Stimulated activated naive CD8-positive, alpha-beta T cell treated with anti-CD3 and anti-CD28 coated beads, Interleukin-15, amount 100 ng/mL, for 72 hours (primary cell): Measurements from ENCODE around the gene PLPP1.
"Not testable (repeated sequence)": the region's sequence is repeated elsewhere in the genome, so short reads cannot be mapped to it uniquely, and the experiment has no call there.

Experiments used
- ATAC-seq: fragments of 150-1000 bp; cut with Tn5 transposase; 2 replicates; pipeline ENCODE4 v1.10.0; 2021; ENCODE audit warnings: mild to moderate bottlenecking, moderate library complexity
- DNase-seq, 2 donors: peaks; one replicate each; pipeline ENCODE4 v3.0.0; 2021 to 2022
- H3K27ac Mint-ChIP-seq, 2 donors: one replicate each; pipeline ENCODE4 v1.8.0; 2022; ENCODE audit warnings: mild to moderate bottlenecking in 2 of 2, mixed read lengths in 2 of 2, moderate library complexity in 2 of 2
- H3K27me3 Mint-ChIP-seq: one replicate; pipeline ENCODE4 v1.8.0; 2022; ENCODE audit warnings: mixed read lengths
- H3K4me1 Mint-ChIP-seq: one replicate; pipeline ENCODE4 v1.8.0; 2022; ENCODE audit warnings: mild to moderate bottlenecking, mixed read lengths
- H3K4me3 Mint-ChIP-seq, 2 donors: one replicate each; pipeline ENCODE4 v1.8.0; 2022; ENCODE audit warnings: mild to moderate bottlenecking in 2 of 2, mixed read lengths in 2 of 2, moderate library complexity in 1 of 2
- H3K9me3 Mint-ChIP-seq, 2 donors: one replicate each; pipeline ENCODE4 v1.8.0; 2022; ENCODE audit warnings: mixed read lengths in 2 of 2

PLPP1 gene

DNA sequence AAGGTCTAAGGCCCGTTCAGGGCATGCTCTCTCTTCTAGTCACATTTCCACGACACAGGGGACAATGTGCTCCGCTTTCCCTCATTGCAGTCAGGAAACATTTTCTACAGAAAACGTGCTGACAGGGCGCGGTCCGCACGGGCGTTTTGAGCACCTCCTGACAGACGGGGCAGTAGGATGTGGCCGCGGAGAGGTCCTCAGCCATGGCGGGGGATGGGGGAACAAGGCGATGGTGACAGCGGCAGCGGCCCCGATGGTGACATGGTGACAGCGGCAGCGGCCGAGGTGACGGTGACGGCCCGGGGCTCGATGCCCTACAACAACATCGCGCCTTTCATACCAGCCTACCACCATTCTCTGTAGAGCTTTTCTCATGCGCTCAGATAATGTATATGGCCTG, 4.1 kb downstream of the PLPP1 start:
- ATAC-seq (no peak), DNase-seq (no peak)
- Mint-ChIP-seq H3K4me1 (peaks cover 36% of the 10 kb centered on the region), H3K27ac (no peak overlapping the region), H3K4me3 (peak overlapping the region in 1 of 2 donors; percentile 26), H3K9me3 (no peaks in the 10 kb centered on the region), H3K27me3 (no peaks in the 10 kb centered on the region)

DNA sequence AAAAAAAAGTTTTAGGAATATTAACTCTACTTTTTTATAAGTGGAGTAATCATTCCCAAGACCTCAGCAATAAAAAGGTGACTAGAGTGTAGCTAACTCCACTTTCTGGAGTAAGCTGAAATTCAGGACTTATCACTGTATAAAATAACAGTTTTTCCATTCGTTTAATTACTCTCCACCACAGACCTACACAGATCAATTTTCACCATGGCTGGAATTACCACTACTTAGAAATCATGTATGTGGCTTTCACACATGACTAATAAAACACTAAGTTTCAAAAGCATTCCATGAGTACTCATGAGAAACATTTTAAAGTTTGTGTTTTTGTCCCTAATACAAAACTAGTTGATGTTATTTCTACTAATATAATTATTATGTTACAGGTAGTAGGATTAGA, 9.9 kb downstream of the PLPP1 start:
- DNase-seq = no peak
- Mint-ChIP-seq H3K4me1 (peaks cover 23% of the 10 kb centered on the region), H3K4me3 (no peak overlapping the region), H3K9me3 (no peaks in the 10 kb centered on the region), H3K27me3 (no peaks in the 10 kb centered on the region), H3K27ac (no peak overlapping the region)
- peak; percentile 87 for ATAC-seq

DNA sequence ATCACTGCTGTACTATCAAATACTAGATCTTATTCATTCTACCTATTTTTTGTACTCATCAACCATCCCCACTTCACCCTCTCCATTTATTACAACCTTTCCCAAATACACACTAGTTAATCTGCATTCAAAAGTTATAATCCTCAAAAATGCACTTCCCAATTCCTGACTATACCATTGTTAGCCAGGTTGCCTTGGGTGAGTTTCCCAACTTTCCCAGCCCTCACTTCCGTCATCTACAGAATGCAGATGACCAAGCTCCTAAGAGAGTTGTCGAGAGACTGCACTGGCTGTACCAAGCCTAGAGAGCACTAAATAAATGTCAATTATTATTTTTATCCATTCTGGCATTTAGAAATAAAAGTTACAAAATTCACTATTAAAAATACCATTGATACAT, 11.5 kb downstream of the PLPP1 start:
- H3K27ac Mint-ChIP-seq = no peak overlapping the region
- no peak for DNase-seq

DNA sequence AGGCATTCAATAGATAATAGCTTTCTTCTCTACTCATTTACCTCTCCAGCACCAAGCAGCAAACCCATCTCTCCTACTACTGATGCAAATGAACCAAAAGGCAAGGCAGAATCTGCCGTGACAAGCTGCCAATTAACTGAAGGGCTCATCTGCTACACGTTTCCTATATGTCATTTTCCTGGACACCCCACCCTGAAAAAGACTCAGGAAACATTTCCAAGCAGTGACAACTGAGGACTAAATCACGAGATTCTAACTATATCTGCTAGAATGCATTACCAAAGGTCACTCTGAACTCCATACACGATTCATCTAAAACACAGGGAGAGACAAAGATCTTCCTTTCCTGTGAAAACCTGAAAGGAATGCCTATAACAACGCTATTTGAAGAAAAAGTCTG, 12.9 kb downstream of the PLPP1 start:
- H3K27ac Mint-ChIP-seq = no peak overlapping the region
- no peak overlapping the region for H3K4me3 Mint-ChIP-seq
- DNase-seq = no peak
- peaks cover 28% of the 10 kb centered on the region for H3K4me1 Mint-ChIP-seq
- no peaks in the 10 kb centered on the region for H3K27me3 Mint-ChIP-seq
- no peaks in the 10 kb centered on the region for H3K9me3 Mint-ChIP-seq
- no peak for ATAC-seq

More for the DNA sequence above, 11.5 kb downstream of the PLPP1 start:
- no peak for ATAC-seq
- H3K4me1 Mint-ChIP-seq = peaks cover 28% of the 10 kb centered on the region
- H3K27me3 Mint-ChIP-seq = no peaks in the 10 kb centered on the region
- H3K4me3 Mint-ChIP-seq = no peak overlapping the region
- no peaks in the 10 kb centered on the region for H3K9me3 Mint-ChIP-seq

DNA sequence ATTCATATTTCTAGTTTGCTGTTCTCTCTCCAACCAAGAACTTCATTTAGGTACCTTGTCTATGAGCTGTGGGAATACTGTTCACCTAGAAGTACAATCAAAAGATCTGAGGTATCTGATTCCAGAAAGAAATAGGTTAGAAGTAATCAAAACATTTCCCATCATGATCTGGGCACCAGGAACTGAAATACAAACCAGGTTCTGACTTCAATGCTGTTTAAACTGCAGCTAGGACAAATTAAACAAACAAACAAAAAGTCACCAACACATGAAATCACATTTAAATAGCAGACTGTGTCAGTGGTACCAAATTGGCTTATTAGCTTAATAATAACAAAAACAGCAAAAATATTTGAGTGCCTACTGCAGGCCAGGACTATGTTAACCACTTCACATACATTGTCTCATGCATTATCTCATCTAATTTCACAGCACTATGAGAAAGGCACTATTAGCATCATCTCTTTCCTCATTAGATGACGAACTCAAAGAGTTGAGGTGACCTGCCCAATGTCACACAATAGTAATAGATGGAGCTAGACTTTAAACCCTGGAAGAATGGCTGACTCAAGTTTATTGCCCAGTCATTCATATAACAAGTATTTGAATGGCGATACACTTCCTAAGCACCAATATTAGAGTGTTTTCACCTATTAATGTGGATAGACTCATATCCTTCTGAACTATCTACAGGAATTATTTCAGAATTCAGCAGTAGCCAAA, 14.5 kb downstream of the PLPP1 start:
- no peak overlapping the region for H3K4me3 Mint-ChIP-seq
- no peak overlapping the region for H3K27ac Mint-ChIP-seq
- no peaks in the 10 kb centered on the region for H3K27me3 Mint-ChIP-seq
- H3K9me3 Mint-ChIP-seq = no peaks in the 10 kb centered on the region
- DNase-seq (no peak), ATAC-seq (no peak)
- peaks cover 33% of the 10 kb centered on the region for H3K4me1 Mint-ChIP-seq

DNA sequence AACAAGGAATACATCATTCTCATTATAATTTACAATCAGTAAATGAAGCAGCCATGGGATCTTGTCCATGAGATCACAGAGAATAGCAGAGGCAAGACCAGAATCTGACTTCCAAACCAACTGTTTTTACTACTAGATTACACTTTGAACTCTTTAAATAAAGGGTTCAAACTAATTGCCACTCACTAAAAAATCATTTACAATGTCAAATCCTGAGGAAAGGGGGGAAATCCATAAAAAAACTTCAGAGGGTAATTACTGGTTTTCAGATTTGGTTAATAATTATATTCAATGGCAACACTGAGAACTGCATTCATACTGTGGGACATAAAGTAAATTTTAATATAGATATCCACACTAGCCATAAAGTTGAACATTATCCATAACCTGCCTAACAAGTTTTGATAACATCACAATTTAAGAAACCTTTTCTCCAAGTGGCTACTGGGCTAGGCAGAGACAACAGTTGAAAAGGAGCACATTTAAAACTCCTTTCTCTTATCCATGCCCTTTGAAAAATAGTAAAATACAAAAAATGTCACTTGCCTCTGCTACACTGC, 15.9 kb downstream of the PLPP1 start:
- no peaks in the 10 kb centered on the region for H3K27me3 Mint-ChIP-seq
- H3K27ac Mint-ChIP-seq = no peak overlapping the region
- no peaks in the 10 kb centered on the region for H3K9me3 Mint-ChIP-seq
- DNase-seq (no peak), ATAC-seq (no peak)
- peaks cover 20% of the 10 kb centered on the region for H3K4me1 Mint-ChIP-seq
- H3K4me3 Mint-ChIP-seq = no peak overlapping the region

DNA sequence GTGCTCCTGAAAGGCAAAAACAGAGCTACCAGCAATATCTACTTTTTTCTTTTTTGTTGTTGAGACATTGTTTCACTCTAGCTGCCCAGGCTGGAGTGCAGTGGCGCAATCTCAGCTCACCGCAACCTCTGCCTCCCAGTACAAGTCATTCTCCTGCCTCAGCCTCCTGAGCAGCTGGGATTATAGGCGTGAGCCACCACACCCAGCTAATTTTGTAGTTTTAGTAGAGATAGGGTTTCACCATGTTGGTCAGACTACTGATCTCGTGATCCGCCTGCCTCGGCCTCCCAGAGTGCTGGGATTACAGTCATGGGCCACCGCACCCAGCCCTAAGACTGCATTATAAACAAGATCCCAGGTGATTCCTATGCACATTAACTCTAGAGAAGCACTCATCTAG, 17.0 kb downstream of the PLPP1 start:
- no peak overlapping the region for H3K27ac Mint-ChIP-seq
- no peak for ATAC-seq

DNA sequence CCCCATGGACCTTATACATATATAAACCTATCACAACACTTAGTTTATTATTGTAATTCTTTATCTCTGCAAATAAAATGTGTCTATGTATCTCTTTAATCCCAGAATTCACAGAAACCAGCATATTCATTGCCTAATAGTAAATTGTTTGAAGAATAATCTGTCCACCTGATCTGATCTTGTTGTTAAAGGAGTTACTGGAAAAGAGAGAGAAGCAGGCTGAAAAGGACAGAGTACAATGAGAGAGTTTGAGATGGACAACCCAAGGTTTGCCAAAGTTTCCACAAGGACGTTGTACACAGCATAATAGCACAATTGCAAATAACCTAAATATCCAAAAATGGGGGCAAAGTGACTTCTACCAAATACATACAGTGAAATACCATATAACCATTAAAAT, 23.8 kb downstream of the PLPP1 start:
- Mint-ChIP-seq H3K27me3 (no peaks in the 10 kb centered on the region), H3K27ac (no peak overlapping the region), H3K9me3 (no peaks in the 10 kb centered on the region), H3K4me3 (no peak overlapping the region), H3K4me1 (peaks cover 27% of the 10 kb centered on the region)
- ATAC-seq (no peak), DNase-seq (no peak)

More for the DNA sequence above, 17.0 kb downstream of the PLPP1 start:
- peaks cover 15% of the 10 kb centered on the region for H3K4me1 Mint-ChIP-seq
- no peak overlapping the region for H3K4me3 Mint-ChIP-seq
- no peak for DNase-seq
- H3K9me3 Mint-ChIP-seq = no peaks in the 10 kb centered on the region
- H3K27me3 Mint-ChIP-seq = no peaks in the 10 kb centered on the region

DNA sequence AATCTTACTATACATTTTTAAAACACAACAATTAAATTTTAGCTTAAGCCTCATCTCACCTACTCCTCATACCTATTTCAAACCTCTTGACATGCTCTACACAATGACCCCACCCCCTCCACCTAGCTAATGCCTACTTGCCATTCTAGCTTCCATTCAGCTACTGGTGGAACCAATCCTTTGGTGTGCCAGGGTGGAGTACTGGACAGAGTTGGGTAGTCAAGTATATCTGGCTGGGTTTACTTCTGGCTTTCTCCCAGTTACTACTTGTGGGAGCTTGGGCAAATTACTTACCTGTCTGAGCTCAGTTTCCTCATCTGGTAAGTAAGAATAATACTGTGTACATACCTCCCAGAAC, 24.3 kb downstream of the PLPP1 start:
- Mint-ChIP-seq H3K4me3 (no peak overlapping the region), H3K27me3 (no peaks in the 10 kb centered on the region), H3K27ac (no peak overlapping the region), H3K9me3 (no peaks in the 10 kb centered on the region), H3K4me1 (peaks cover 27% of the 10 kb centered on the region)
- no peak for DNase-seq
- ATAC-seq = no peak

DNA sequence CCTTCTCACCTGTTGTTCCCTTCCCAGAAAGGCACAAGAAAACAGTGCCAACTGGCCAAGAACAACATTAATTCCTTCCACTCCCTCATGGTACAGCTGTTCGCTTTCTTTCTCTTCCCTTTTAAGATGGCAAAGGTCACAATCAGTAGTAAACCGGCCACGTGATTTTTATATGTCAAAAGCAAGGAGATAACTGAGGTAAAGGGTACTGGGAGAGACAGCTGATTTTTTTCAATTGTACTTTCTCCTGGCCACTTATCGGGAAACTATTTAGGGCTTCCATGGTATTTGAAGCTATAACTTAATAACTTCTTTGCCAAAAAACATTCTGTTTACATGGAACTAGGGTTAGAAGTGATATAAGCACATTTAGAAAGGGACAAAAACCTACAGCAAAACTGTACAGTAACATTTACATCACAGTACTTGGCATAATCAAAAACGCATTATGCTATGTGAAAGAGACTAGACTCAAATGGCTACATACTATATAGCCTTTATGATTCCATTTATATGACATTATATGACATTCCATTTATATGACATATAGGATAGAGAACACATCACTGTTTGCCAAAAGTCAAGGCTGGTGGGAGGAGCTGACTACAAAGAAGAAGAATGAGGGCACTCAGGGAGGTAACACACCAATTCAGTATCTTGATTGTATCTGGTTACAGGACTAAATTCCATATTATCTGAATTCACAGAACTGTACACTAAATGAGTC, 24.8 kb downstream of the PLPP1 start:
- no peak overlapping the region for H3K4me3 Mint-ChIP-seq
- no peaks in the 10 kb centered on the region for H3K9me3 Mint-ChIP-seq
- no peak for DNase-seq
- H3K27me3 Mint-ChIP-seq = no peaks in the 10 kb centered on the region
- no peak overlapping the region for H3K27ac Mint-ChIP-seq
- no peak for ATAC-seq
- peaks cover 32% of the 10 kb centered on the region for H3K4me1 Mint-ChIP-seq

DNA sequence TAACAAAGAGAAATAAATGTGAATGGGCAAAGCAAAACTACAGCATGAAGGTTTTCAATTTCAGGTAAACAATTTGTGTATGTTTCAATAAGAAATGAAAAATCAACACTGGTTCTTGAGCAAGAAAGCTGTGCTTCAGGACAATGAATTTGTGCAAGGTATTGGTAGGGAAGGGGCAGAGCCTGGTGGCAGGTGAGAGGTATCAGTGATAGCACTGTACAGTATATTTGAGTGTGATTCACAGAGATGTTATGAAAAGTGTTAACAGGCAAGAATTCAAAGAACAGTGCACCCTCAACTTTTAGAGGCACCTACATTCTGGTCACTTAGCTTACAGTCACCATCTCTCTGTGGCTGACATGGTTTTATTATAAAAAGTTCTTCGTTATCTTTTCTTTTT, 25.7 kb downstream of the PLPP1 start:
- H3K27ac Mint-ChIP-seq = no peak overlapping the region
- DNase-seq = no peak
- no peak overlapping the region for H3K4me3 Mint-ChIP-seq
- ATAC-seq = no peak
- H3K4me1 Mint-ChIP-seq = peaks cover 35% of the 10 kb centered on the region
- no peaks in the 10 kb centered on the region for H3K9me3 Mint-ChIP-seq
- H3K27me3 Mint-ChIP-seq = no peaks in the 10 kb centered on the region

DNA sequence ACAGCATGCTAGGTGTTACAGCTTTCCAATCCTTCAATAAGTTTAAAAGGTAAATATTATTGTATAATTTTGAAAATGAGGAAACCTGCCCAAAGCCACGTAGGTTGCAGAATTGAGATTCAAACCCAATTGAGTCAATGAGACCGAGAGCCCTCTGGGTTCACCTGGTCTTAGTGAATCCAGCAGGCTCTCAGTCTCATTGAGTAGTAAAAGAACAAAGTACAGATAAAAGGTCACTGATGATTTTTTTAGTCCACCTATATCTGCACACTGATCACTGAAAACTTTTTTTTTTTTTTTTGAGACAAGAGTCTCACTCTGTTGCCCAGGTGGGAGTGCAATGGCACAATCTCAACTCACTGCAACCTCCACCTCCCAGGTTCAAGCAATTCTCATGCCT, 27.2 kb downstream of the PLPP1 start:
- Mint-ChIP-seq H3K4me3 (no peak overlapping the region), H3K4me1 (peaks cover 39% of the 10 kb centered on the region)
- no peak for DNase-seq

DNA sequence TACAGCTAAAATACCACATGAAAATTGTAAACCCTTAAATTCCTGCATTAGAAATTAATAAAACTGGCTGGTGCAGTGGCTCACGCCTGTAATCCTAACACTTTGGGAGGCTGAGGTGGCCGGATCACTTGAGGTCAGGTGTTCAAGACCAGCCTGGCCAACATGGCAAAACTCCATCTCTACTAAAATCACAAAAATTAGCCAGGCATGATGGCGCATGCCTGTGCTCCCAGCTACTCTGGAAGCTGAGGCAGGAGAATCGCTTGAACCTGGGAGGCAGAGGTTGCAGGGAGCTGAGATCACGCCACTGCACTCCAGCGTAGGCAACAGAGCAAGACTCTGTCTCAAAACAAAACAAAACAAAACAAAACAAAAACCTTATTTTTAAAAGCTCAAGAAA, 29.1 kb downstream of the PLPP1 start:
- H3K9me3 Mint-ChIP-seq, H3K27ac Mint-ChIP-seq, ATAC-seq, DNase-seq, H3K27me3 Mint-ChIP-seq, H3K4me3 Mint-ChIP-seq: not testable (repeated sequence)
- peaks cover 35% of the 10 kb centered on the region for H3K4me1 Mint-ChIP-seq

More for the DNA sequence above, 27.2 kb downstream of the PLPP1 start:
- no peaks in the 10 kb centered on the region for H3K27me3 Mint-ChIP-seq
- ATAC-seq = no peak
- no peak overlapping the region for H3K27ac Mint-ChIP-seq
- no peaks in the 10 kb centered on the region for H3K9me3 Mint-ChIP-seq

DNA sequence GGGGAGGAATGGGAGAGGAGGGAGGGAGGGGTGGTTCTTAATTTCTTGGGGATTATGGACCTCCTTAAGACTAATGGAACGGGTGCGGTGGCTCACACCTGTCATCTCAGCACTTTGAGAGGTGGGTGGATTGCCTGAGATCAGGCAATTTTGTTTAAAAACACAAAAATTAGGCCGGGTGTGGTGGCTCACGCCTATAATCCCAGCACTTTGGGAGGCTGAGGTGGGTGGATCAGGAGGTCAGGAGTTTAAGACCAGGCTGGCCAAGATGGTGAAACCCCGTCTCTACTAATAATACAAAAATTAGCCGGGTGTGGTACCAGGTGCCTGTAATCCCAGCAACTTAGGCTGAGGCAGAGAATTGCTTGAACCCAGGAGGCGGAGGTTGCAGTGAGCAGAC, 30.8 kb downstream of the PLPP1 start:
- not testable (repeated sequence) for ATAC-seq, H3K9me3 Mint-ChIP-seq, H3K27ac Mint-ChIP-seq, H3K27me3 Mint-ChIP-seq, DNase-seq, H3K4me3 Mint-ChIP-seq
- peaks cover 30% of the 10 kb centered on the region for H3K4me1 Mint-ChIP-seq

DNA sequence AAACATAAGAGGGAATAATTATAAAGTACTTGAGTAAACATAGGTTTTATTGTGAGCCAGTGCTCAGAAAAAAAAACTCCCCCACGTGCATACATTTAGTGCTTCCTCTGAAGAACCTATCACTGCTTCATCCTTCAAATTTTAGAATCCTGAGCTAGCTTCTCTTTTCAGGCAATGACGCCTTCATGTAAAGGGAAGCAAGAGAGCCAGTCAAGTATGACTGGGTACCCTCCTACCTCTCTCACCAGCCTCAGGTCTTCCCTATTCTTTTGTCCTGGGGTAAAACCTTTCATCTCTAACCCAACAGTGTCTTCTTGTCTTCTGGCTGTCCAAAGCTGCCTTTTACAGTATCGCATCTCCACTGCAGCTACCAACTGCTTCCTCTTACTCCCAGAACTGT, 32.0 kb downstream of the PLPP1 start:
- H3K4me1 Mint-ChIP-seq = peaks cover 41% of the 10 kb centered on the region
- no peak overlapping the region for H3K4me3 Mint-ChIP-seq
- H3K27ac Mint-ChIP-seq = no peak overlapping the region
- H3K9me3 Mint-ChIP-seq = no peaks in the 10 kb centered on the region
- DNase-seq (no peak), ATAC-seq (no peak)
- no peaks in the 10 kb centered on the region for H3K27me3 Mint-ChIP-seq

DNA sequence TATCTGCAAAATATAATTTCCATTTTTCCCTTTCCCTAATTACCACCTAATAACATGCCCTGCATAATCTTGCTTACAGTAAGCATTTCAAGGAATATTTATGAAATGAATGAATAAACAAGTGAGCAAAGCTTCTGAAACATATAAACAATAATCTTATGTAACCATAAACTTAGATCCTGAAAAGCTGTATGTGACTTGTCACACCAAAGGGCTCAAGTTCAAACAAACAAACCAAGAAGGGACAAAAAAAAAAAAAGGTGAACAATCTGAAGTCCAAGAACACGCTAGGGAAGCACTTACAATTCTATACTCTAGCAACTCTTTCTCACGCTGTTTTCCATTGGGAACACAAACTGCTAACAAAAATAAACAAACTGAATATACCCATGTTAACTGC, 36.3 kb downstream of the PLPP1 start:
- DNase-seq (no peak), ATAC-seq (no peak)
- Mint-ChIP-seq H3K27me3 (no peaks in the 10 kb centered on the region), H3K4me3 (no peak overlapping the region), H3K4me1 (peaks cover 22% of the 10 kb centered on the region), H3K9me3 (no peaks in the 10 kb centered on the region), H3K27ac (no peak overlapping the region)
